ENCODE data around the gene IKZF1.

- TF ChIP-seq, protein P1, sequence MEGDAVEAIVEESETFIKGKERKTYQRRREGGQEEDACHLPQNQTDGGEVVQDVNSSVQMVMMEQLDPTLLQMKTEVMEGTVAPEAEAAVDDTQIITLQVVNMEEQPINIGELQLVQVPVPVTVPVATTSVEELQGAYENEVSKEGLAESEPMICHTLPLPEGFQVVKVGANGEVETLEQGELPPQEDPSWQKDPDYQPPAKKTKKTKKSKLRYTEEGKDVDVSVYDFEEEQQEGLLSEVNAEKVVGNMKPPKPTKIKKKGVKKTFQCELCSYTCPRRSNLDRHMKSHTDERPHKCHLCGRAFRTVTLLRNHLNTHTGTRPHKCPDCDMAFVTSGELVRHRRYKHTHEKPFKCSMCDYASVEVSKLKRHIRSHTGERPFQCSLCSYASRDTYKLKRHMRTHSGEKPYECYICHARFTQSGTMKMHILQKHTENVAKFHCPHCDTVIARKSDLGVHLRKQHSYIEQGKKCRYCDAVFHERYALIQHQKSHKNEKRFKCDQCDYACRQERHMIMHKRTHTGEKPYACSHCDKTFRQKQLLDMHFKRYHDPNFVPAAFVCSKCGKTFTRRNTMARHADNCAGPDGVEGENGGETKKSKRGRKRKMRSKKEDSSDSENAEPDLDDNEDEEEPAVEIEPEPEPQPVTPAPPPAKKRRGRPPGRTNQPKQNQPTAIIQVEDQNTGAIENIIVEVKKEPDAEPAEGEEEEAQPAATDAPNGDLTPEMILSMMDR (CRISPR knock-in tag; IDR thresholded peaks at IDR 0.05) = no peak
- TF ChIP-seq PITX1 (CRISPR knock-in tag; IDR thresholded peaks at IDR 0.05) = no peak
- TF ChIP-seq NR2C2 (CRISPR knock-in tag; IDR thresholded peaks at IDR 0.05; ENCODE audit: borderline replicate concordance) = no peak
- TF ChIP-seq HCFC1 (IDR thresholded peaks at IDR 0.05; ENCODE audit: low read depth, low read length) = no peak
- no peak for TF ChIP-seq IRF1 (CRISPR knock-in tag; IDR thresholded peaks at IDR 0.05; ENCODE audit: low read depth)
- no peak for TF ChIP-seq NFYB (CRISPR knock-in tag; IDR thresholded peaks at IDR 0.05)
- no peak for TF ChIP-seq PHF8 (CRISPR knock-in tag; IDR thresholded peaks at IDR 0.05)
- TF ChIP-seq ZNF468 (CRISPR knock-in tag; IDR thresholded peaks at IDR 0.05) = no peak
- TF ChIP-seq ZSCAN30 (CRISPR knock-in tag; IDR thresholded peaks at IDR 0.05) = no peak
These were observed 6.4 kb downstream of the IKZF1 start for GRCh38 chr7:50310956-50311355.
